B cell (primary cell): ENCODE measurements around the gene MAML3.

Experiments
- CTCF ChIP-seq: fragments of 200-600 bp; IDR thresholded peaks from one replicate; pipeline ENCODE4 v1.8.0; 2022; ENCODE audit warnings: antibody characterized with exemption, mild to moderate bottlenecking
- EZH2 ChIP-seq: IDR thresholded peaks from 2 replicates; pipeline ENCODE4 v1.6.1; 2012; ENCODE audit warnings: borderline replicate concordance, low read depth, mild to moderate bottlenecking, moderate library complexity, low read length; ENCODE audit not compliant: insufficient read depth, poor library complexity, severe bottlenecking

GRCh38 chr4:140044337-140044902, 109.6 kb downstream of the MAML3 start:
- TF ChIP-seq CTCF (no peak), EZH2 (no peak)
